ENCODE measurements around the gene PDZK1.
"Not testable (repeated sequence)": the region's sequence is repeated elsewhere in the genome, so short reads cannot be mapped to it uniquely, and the experiment has no call there.

DNA sequence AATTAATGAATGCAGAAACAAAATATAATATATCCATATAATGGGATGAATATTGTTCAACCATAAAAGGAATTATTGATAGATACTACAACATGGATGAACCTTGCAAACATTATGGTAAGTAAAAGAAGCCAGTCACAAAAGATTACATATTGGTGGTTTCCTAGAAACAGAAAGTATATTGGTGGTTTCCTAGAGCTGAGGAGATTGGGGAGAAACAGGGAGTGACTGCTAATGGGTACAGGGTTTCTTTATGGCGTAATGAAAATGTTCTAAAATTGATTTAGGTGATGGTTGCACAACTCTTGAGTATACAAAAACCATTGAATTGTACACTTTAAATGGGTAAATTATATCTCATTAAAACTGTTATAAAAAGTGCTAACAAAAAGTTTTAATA is 85.0 kb downstream of the PDZK1 start:
- TF ChIP-seq, protein P1, sequence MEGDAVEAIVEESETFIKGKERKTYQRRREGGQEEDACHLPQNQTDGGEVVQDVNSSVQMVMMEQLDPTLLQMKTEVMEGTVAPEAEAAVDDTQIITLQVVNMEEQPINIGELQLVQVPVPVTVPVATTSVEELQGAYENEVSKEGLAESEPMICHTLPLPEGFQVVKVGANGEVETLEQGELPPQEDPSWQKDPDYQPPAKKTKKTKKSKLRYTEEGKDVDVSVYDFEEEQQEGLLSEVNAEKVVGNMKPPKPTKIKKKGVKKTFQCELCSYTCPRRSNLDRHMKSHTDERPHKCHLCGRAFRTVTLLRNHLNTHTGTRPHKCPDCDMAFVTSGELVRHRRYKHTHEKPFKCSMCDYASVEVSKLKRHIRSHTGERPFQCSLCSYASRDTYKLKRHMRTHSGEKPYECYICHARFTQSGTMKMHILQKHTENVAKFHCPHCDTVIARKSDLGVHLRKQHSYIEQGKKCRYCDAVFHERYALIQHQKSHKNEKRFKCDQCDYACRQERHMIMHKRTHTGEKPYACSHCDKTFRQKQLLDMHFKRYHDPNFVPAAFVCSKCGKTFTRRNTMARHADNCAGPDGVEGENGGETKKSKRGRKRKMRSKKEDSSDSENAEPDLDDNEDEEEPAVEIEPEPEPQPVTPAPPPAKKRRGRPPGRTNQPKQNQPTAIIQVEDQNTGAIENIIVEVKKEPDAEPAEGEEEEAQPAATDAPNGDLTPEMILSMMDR (IDR thresholded peaks at IDR 0.05): not testable (repeated sequence)
- not testable (repeated sequence) for TF ChIP-seq POLR2A (IDR thresholded peaks at IDR 0.05)
